T-helper 17 cell (primary cell): ENCODE data around the gene PAFAH2. TPM values are rescaled to one million over a fixed set of nuclear protein-coding genes. Genes with fewer than 3 reads are reported as not detected.
A peak's percentile ranks its signal among the peaks of the same experiment; 100 is the strongest.
"Not testable (repeated sequence)": the region's sequence is repeated elsewhere in the genome, so short reads cannot be mapped to it uniquely, and the experiment has no call there.

Source experiments
- ATAC-seq: fragments of 150-1000 bp; cut with Tn5 transposase; 2 replicates; pipeline ENCODE4 v1.10.0; 2021; ENCODE audit warnings: mild to moderate bottlenecking, moderate library complexity
- DNase-seq, 3 donors: peaks; one replicate each; pipeline versions ENCODE4 v3.0.0 to v3.0.0-alpha.2; 2020 to 2021
- H3K9me3 ChIP-seq: one replicate; pipeline ENCODE4 v1.7.0; 2013; ENCODE audit warnings: low read length, mild to moderate bottlenecking; ENCODE audit not compliant: control insufficient read depth, poor library complexity, severe bottlenecking
- H3K27ac Mint-ChIP-seq: one replicate; pipeline ENCODE4 v1.8.0; 2022; ENCODE audit warnings: mild to moderate bottlenecking, moderate library complexity, mixed read lengths
- H3K27me3 Mint-ChIP-seq: one replicate; pipeline ENCODE4 v1.8.0; 2022; ENCODE audit warnings: mixed read lengths
- H3K36me3 Mint-ChIP-seq: one replicate; pipeline ENCODE4 v1.8.0; 2022; ENCODE audit warnings: low read depth, mixed read lengths
- H3K4me1 Mint-ChIP-seq: one replicate; pipeline ENCODE4 v1.8.0; 2022; ENCODE audit warnings: mild to moderate bottlenecking, mixed read lengths
- H3K4me3 Mint-ChIP-seq: one replicate; pipeline ENCODE4 v1.8.0; 2022; ENCODE audit warnings: mild to moderate bottlenecking, moderate library complexity, mixed read lengths
- total RNA-seq, 4 donors: library from RNA in 2 of 4; stranded (reverse) in 2 of 4; gene quantifications; one replicate each; pipeline ENCODE4 v1.2.3 and lab custom pipeline; 2022 to 2026

PAFAH2 gene
- total RNA-seq, 2 donors from 2014 or later: 4.9 to 6.9 TPM

DNA sequence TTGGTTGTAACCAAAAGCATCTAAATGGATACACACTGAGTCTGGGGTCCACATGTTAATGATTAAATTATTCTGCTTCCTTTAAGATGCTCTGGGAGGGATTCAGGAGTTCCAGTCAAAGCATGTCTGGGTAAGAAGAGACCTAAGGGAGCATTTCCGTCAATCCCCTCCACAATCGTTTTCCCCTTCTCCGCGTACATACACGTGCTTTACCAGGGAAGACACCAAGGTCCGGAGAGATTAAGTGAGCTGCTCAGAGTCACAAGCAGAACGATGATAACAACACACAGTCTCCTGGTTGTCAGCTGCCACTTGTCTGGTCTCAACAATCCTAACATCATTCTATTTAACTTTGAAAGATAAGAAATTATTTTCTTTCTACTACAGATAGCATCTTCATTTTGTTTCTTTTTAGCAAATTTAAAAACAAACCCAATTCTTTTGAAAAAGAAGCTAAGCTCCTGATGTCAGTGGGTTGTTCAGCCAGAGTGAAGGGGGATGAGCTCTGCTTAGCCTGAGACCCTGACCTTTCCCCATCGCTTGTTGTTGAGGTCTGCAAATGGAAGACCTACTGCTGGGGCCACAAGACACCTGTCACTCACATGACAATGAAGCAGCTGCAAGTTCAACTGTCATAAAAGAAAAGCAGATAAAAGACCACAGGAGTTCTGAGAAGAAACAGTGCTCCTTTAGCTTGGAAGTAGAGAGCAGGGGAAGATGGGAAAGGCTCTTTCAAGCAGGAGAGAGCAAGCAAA is 4.5 kb downstream of the PAFAH2 start:
- H3K9me3 ChIP-seq: no peaks in the 10 kb centered on the region
- H3K4me1 Mint-ChIP-seq: peaks cover 37% of the 10 kb centered on the region
- no peak for DNase-seq
- no peak for ATAC-seq
- H3K36me3 Mint-ChIP-seq: no peaks in the 10 kb centered on the region
- H3K27me3 Mint-ChIP-seq: no peaks in the 10 kb centered on the region
- no peak overlapping the region for H3K4me3 Mint-ChIP-seq
- H3K27ac Mint-ChIP-seq: no peak overlapping the region

DNA sequence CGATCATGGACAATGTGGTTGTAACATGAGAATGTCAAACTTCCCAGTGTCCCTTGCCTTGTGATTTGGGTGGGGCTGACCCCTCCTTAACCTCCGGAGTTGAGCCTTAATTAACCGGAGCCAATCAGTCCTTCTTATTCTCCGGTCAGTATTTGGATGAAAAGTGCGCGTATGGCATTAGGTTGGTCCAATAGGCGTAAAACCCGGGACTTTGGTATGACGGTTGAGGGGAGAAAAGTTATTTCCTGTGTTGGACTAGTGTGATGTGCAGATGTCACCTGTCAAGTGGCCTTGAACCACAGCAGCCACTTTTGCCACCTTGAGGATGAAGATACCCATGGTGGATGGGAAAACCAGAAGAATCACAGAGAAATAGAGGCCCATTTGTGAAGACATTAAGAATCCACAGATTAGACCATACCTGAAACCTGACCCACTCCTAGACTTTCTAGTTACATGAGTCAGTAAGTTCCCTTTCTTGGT is 5.1 kb downstream of the PAFAH2 start:
- Mint-ChIP-seq H3K27ac (no peak overlapping the region), H3K4me3 (no peak overlapping the region), H3K27me3 (no peaks in the 10 kb centered on the region), H3K4me1 (peaks cover 33% of the 10 kb centered on the region), H3K36me3 (no peaks in the 10 kb centered on the region)
- ATAC-seq: no peak
- no peak for DNase-seq
- H3K9me3 ChIP-seq: no peaks in the 10 kb centered on the region

DNA sequence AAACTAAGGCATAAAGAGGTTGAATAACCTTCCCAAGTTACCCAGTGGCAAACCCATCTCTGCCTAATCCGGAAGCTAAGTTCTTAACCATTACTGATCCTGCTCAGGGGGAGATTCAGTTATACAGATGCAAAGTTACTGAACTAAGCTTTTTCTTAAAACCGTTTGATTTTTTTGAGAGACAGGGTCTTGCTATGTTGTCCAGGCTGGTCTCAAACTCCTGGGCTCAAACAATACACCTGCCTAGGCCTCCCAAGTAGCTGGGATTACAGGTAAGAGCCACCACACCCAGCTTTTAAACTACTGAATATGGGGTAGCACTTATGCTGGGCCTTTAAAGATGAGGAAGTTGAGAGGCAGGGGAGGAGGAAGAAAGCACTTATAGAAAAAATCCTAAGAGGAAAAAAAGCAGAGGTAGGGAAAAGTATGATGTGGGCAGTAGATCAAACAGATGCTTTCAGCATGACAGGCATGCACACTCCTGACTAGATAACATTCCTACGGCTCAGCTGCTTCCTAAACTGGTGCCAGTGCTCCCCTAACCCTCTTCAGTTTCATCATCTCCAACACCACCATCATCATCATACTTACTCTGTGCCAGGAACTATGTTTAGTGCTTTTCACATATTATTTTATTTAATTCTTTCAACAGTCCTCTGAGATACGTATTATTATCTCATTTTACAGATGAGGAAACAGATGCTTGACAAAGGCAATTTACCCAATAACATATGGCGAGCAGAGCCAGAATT is 5.8 kb downstream of the PAFAH2 start:
- no peak for ATAC-seq
- Mint-ChIP-seq H3K27ac (no peak overlapping the region), H3K27me3 (no peaks in the 10 kb centered on the region), H3K36me3 (peaks cover 1% of the 10 kb centered on the region), H3K4me1 (peaks cover 27% of the 10 kb centered on the region), H3K4me3 (no peak overlapping the region)
- no peaks in the 10 kb centered on the region for H3K9me3 ChIP-seq
- DNase-seq: no peak

DNA sequence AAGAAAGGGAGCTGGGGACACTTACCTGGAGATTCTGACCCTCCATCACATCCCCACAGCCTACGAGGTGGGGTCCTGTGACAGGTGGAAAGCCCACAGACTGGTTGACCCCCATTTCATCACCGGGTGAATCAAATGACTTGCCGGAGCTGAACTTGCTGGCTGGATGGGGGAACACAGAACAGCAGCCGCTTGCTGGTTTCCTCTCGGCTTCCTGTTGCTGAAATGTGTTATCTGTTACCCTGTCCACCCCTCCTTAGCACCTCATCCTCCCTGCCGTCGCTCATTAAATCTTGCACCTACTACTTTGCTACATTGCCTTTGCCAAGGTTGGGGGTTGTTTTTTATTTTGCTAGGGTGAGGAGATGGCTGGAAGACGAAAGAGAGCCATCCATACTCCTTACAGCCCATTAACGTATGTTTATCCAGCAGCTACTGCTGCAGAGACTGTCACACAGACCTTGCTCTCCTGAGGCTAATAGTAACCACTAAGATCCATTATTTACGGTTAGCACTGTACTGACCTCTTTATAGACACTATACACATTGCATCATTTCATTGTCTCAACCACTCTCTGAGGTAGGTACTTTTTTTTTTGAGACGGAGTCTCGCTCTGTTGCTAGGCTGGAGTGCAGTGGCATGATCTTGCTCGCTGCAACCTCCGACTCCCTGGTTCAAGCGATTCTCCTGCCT is 7.0 kb downstream of the PAFAH2 start:
- H3K4me1 Mint-ChIP-seq: peaks cover 23% of the 10 kb centered on the region
- ATAC-seq (peak; percentile 88), DNase-seq (peak in 1 of 3 donors; percentile 16)
- H3K9me3 ChIP-seq: no peaks in the 10 kb centered on the region
- peaks cover 5% of the 10 kb centered on the region for H3K36me3 Mint-ChIP-seq
- no peaks in the 10 kb centered on the region for H3K27me3 Mint-ChIP-seq
- peak overlapping the region; percentile 93 for H3K4me3 Mint-ChIP-seq
- peak overlapping the region; percentile 88 for H3K27ac Mint-ChIP-seq

DNA sequence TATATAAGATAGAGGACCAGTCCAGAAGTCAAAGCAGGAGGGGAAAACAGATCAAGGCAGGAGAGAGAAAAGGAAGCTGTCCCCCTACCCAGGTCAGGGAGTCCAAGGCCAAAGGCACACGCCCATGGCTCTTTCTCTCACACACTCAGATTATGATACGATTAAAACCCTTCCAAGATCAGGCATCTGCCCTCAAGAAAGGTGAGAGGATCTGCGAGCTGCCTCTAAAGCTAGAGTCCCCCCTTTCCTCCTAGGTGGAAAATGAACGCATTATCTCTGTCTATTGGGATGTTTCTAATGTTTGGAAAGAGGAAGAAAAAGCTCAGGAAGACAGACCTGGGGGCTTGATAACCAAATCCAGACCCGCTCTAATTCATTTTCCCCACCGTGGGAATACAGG is 7.6 kb downstream of the PAFAH2 start:
- Mint-ChIP-seq H3K27ac (peak overlapping the region; percentile 88), H3K4me1 (peaks cover 27% of the 10 kb centered on the region), H3K4me3 (peak overlapping the region; percentile 93), H3K36me3 (peaks cover 5% of the 10 kb centered on the region), H3K27me3 (no peaks in the 10 kb centered on the region)
- ATAC-seq (peak; percentile 12), DNase-seq (no peak)
- no peaks in the 10 kb centered on the region for H3K9me3 ChIP-seq

DNA sequence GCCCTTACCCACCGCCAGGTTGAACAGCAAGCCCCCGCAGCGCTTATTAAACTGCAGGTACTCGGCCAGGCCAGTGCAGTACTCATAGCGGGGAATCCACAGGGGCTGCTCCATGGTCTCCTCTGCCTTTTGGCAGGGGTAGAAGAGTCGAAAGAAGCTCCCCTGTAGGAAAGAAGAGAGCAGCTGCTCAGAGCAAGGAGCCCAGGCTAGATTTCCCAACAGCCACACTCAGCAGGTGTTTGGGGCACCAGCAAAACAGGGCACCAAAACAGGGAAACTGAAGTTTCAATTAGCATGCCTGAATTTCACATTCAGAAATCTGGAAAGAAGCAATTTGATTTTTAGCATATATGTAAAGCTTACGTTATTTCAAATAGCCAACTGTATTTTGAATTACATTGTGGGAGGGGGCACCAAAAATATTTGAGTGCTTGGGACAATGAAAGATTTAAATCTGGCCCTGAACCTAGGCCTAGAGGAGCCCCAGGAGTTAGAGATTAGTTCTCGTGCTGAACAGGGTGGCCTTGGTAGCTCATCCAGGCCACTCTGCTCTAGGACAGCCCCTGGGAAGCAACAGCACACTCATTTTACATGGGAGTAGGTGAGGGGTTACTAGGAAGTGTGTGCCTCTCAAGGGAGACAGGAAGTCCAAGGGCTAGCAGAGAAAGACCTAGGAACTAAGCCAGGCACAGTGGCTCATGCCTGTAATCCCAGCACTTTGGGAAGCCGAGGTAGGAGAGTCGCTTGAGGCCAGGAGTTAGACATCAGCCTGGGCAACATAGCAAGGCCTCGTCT is 8.2 kb downstream of the PAFAH2 start:
- no peaks in the 10 kb centered on the region for H3K9me3 ChIP-seq
- Mint-ChIP-seq H3K27ac (peak overlapping the region; percentile 88), H3K4me3 (peak overlapping the region; percentile 81), H3K27me3 (no peaks in the 10 kb centered on the region), H3K4me1 (peaks cover 27% of the 10 kb centered on the region), H3K36me3 (peaks cover 5% of the 10 kb centered on the region)
- ATAC-seq: no peak
- no peak for DNase-seq

DNA sequence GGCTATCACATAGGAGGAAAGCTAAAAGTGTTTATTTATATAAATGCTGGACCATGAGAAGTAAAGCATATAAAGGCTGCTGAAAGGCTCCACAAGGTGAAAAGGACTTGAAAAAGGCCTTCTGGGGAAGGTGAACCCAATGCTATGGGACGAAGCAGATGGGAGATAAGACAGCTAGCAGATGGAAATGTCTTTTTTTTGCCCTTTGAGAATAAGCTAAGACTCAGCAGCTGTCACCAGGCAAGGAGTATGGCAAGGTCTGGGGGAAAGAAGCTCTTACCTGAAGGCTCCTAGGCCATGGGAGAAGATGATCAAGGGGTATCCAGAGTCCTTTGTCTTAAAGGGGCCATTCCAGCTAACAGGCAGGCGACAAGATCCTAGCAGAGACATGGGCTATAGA is 9.9 kb downstream of the PAFAH2 start:
- peaks cover 24% of the 10 kb centered on the region for H3K4me1 Mint-ChIP-seq
- DNase-seq (no peak), ATAC-seq (no peak)
- no peak overlapping the region for H3K27ac Mint-ChIP-seq
- no peaks in the 10 kb centered on the region for H3K9me3 ChIP-seq
- H3K27me3 Mint-ChIP-seq: no peaks in the 10 kb centered on the region
- no peak overlapping the region for H3K4me3 Mint-ChIP-seq
- H3K36me3 Mint-ChIP-seq: peaks cover 5% of the 10 kb centered on the region

DNA sequence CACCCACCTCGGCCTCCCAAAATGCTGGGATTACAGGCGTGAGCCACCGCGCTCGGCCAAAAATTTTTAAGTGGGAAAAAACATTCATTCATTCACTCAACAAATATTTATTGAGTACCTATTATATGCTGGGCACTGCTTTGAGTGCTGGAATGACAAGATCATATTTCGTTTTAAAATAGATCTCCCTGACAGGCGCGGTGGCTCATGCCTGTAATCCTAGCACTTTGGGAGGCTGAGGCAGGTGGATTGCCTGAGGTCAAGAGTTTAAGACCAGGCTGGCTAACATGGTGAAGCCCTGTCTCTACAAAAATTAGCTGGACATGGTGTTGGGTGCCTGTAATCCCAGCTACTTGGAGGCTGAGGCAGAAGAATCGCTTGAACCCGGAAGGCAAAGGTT is 11.1 kb downstream of the PAFAH2 start:
- not testable (repeated sequence) for H3K4me3 Mint-ChIP-seq, H3K27ac Mint-ChIP-seq, H3K36me3 Mint-ChIP-seq, H3K9me3 ChIP-seq, H3K27me3 Mint-ChIP-seq, DNase-seq, ATAC-seq
- H3K4me1 Mint-ChIP-seq: peaks cover 18% of the 10 kb centered on the region

DNA sequence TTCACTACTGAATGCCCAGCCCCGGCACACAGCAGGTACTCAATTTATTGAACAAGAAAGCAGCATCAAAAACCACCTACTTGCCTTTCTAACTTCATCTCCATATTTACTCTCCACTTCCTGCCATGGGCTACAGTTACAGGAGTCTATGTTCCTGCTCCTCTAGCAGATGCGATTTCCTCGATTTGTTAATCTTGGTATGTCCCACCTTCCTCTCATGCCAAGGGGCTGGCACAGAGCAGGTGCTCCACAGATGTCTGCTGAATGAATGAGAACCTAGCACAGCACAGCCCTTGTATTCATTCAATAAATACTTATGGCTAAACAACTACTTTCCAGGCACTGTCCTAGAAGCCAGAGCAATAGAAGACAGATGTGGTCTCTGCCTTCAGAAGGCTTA is 12.2 kb downstream of the PAFAH2 start:
- DNase-seq (no peak), ATAC-seq (no peak)
- Mint-ChIP-seq H3K4me3 (no peak overlapping the region), H3K4me1 (peaks cover 14% of the 10 kb centered on the region), H3K36me3 (peaks cover 9% of the 10 kb centered on the region), H3K27ac (peak overlapping the region; percentile 4), H3K27me3 (no peaks in the 10 kb centered on the region)
- no peaks in the 10 kb centered on the region for H3K9me3 ChIP-seq

DNA sequence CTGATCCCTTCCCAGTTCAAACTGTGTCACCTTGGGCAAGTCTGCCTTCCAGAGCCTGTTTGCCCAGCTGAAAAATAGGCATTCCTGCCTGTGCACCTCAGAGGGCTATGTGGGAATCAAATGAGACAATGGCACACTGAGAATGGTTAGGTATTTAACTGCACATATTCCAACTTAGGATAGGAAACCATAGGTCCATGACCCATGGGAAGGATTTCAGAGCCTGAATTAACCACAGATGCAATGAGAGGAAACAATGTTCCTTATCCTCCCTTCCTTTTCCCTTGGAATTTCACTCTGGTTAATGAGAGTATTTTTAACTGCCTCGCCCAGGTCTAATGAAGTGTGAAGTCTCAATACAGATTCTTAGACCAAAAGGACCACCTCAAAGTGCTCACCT is 12.7 kb downstream of the PAFAH2 start:
- ATAC-seq (no peak), DNase-seq (no peak)
- Mint-ChIP-seq H3K4me1 (peaks cover 9% of the 10 kb centered on the region), H3K27ac (no peak overlapping the region), H3K4me3 (no peak overlapping the region), H3K36me3 (peaks cover 9% of the 10 kb centered on the region), H3K27me3 (no peaks in the 10 kb centered on the region)
- no peaks in the 10 kb centered on the region for H3K9me3 ChIP-seq

DNA sequence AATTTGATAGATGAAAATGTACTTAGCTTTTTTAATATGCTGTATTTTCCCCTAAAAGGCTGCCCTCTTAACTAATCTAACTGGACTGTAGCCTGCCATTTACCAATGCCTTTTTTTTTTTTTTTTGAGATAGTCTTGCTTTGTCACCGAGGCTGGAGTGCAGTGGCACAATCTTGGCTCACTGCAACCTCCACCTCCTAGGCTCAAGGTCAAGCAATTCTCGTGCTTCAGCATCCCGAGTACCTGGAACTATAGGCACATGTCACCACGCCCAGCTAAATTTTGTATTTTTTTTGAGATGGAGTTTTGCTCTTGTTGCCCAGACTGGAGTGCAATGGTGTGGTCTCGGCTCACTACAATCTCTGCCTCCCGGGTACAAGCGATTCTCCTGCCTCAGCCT is 18.7 kb downstream of the PAFAH2 start:
- Mint-ChIP-seq H3K36me3 (peaks cover 15% of the 10 kb centered on the region), H3K4me1 (peaks cover 3% of the 10 kb centered on the region), H3K27ac (no peak overlapping the region), H3K4me3 (no peak overlapping the region), H3K27me3 (no peaks in the 10 kb centered on the region)
- DNase-seq (no peak), ATAC-seq (no peak)
- H3K9me3 ChIP-seq: no peaks in the 10 kb centered on the region

DNA sequence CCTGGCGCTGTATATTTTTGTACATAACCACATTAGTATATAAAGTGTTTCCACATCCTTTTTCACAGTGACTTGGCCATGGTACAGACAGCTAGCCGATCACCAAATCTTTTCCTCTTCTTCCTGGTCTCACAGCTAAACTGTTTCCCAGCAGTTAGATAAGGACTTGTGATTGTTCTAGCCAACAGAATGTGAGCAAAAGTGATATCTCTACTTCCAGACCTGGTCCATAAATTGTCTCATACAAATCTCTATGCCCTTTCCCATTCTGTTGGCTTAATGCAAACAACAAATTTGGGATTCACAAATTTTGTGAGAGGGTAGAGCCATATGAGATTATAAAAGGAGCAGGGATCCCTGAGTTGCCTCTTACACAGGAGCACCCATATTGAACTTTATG is 19.5 kb downstream of the PAFAH2 start:
- H3K27ac Mint-ChIP-seq: no peak overlapping the region
- H3K36me3 Mint-ChIP-seq: peaks cover 15% of the 10 kb centered on the region
- no peaks in the 10 kb centered on the region for H3K9me3 ChIP-seq
- H3K4me3 Mint-ChIP-seq: no peak overlapping the region
- ATAC-seq (no peak), DNase-seq (no peak)
- no peaks in the 10 kb centered on the region for H3K27me3 Mint-ChIP-seq
- peaks cover 6% of the 10 kb centered on the region for H3K4me1 Mint-ChIP-seq

DNA sequence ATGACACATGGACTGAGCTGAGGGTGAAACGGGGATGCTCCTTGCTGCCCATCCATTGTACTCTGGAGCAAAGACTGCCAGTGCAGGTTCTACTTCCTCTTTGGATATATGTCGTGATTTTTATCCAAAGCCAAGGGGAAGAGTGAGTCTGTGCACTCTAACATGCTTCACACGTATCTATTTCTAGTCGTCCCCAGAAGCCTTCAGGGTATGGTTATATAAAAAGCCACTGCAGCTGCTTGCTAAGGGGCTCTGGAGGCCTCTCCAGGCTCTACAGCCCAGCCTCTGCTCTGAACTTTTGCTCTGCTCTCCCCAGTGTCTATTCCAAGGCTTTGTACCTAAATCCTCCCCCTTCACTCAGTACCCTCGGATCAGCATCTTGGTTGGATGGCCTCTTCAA is 20.1 kb downstream of the PAFAH2 start:
- H3K27ac Mint-ChIP-seq: no peak overlapping the region
- peaks cover 7% of the 10 kb centered on the region for H3K4me1 Mint-ChIP-seq
- DNase-seq (no peak), ATAC-seq (no peak)
- no peak overlapping the region for H3K4me3 Mint-ChIP-seq
- H3K36me3 Mint-ChIP-seq: peaks cover 15% of the 10 kb centered on the region
- H3K27me3 Mint-ChIP-seq: no peaks in the 10 kb centered on the region
- H3K9me3 ChIP-seq: no peaks in the 10 kb centered on the region
